GM19025 (cell line): ENCODE measurements around the gene RPL7A.
"Not testable (repeated sequence)": the region's sequence is repeated elsewhere in the genome, so short reads cannot be mapped to it uniquely, and the experiment has no call there.

Source experiments
- ATAC-seq: cut with Tn5 transposase; IDR thresholded peaks from one replicate; pipeline ENCODE4 v1.9.1; 2021; ENCODE audit warnings: mild to moderate bottlenecking, low read depth, moderate library complexity; ENCODE audit not compliant: unreplicated experiment

RPL7A gene

GRCh38 chr9:133347985-133348717 lies at the start of gene RPL7A, which contains the start of gene MED22:
Gene RPL7A (plus strand): TSS chr9:133348218. CDS start chr9:133348244, 26 bp downstream.
Gene MED22 (minus strand): TSS chr9:133348131. CDS start chr9:133346662, 1,469 bp downstream.
- no peak for ATAC-seq

GRCh38 chr9:133299996-133300395 lies 48.0 kb upstream of the RPL7A start:
- not testable (repeated sequence) for ATAC-seq

GRCh38 chr9:133301253-133302230 lies 46.5 kb upstream of the RPL7A start:
- no peak for ATAC-seq

- no peak for ATAC-seq
These were observed 44.5 kb upstream of the RPL7A start for GRCh38 chr9:133303266-133304157.

- ATAC-seq: no peak
These were observed 43.9 kb upstream of the RPL7A start for GRCh38 chr9:133304158-133304470.

- no peak for ATAC-seq
These were observed 43.3 kb upstream of the RPL7A start for GRCh38 chr9:133304477-133305377.

GRCh38 chr9:133305731-133306130 lies 42.3 kb upstream of the RPL7A start:
- ATAC-seq: no peak

GRCh38 chr9:133306242-133307204 lies 41.5 kb upstream of the RPL7A start:
- ATAC-seq: no peak

GRCh38 chr9:133307301-133307700 lies 40.7 kb upstream of the RPL7A start:
- no peak for ATAC-seq

GRCh38 chr9:133309608-133310007 lies 38.4 kb upstream of the RPL7A start:
- ATAC-seq: no peak

- no peak for ATAC-seq
These were observed 32.0 kb upstream of the RPL7A start for GRCh38 chr9:133315997-133316396.

- not testable (repeated sequence) for ATAC-seq
These were observed 30.5 kb upstream of the RPL7A start for GRCh38 chr9:133317551-133317950.

GRCh38 chr9:133320421-133320881 lies 27.6 kb upstream of the RPL7A start:
- ATAC-seq: no peak

GRCh38 chr9:133321411-133321935 lies 26.5 kb upstream of the RPL7A start:
- ATAC-seq: no peak

- ATAC-seq: no peak
These were observed 25.3 kb upstream of the RPL7A start for GRCh38 chr9:133322701-133323100.

GRCh38 chr9:133323211-133323610 lies 24.8 kb upstream of the RPL7A start:
- ATAC-seq: no peak

- ATAC-seq: no peak
These were observed 23.9 kb upstream of the RPL7A start for GRCh38 chr9:133323991-133324703.
